ENCODE data around the gene PITPNC1. TPM values are rescaled to one million over a fixed set of nuclear protein-coding genes. Genes with fewer than 3 reads are reported as not detected.

PITPNC1 gene
- total and polyA plus RNA-seq, 2 of the 13 experiments (the other 11 are each of a cell fraction or from before 2014, with no cell fraction given) = 4.1 to 5.7 TPM

- no peak for ATAC-seq
- Histone ChIP-seq H3K27ac (ENCODE audit: extremely low read length, insufficient read depth, low read length) (no peak overlapping the region), H3K36me3 (replicated peaks in 1 of 2; ENCODE audit: control insufficient read depth in 1 of 2, insufficient read depth in 2 of 2, low read length in 2 of 2) (no peaks in the 10 kb centered on the region; a peak in 1 of 5 replicates), H3K9ac (ENCODE audit: insufficient read depth, low read depth, low read length) (no peak overlapping the region), H3K4me3 (replicated peaks in 1 of 3; ENCODE audit: insufficient read depth in 1 of 3, low read depth in 2 of 3, low read length in 3 of 3) (no peak overlapping the region), H3K9me3 (ENCODE audit: low read length) (no peaks in the 10 kb centered on the region), H3K27me3 (ENCODE audit: control insufficient read depth in 1 of 2, insufficient read depth in 2 of 2, low read length in 2 of 2) (no peaks in the 10 kb centered on the region), H3K4me1 (ENCODE audit: insufficient read depth, low read length) (peaks cover 17% of the 10 kb centered on the region), H4K20me1 (ENCODE audit: insufficient read depth, low read length) (no peaks in the 10 kb centered on the region), H3K79me2 (ENCODE audit: insufficient read depth, low read length) (no peaks in the 10 kb centered on the region), H2AFZ (ENCODE audit: low read length) (no peak overlapping the region), H3K4me2 (ENCODE audit: low read depth, low read length) (no peak overlapping the region)
- no TSS peak for BruUV-seq (replicated peaks)
- no peak for DNase-seq (ENCODE audit: low spot score)
- intact Hi-C loops (cut with micrococcal nuclease; ENCODE audit: unreplicated experiment) (no loop called here), in situ Hi-C loops (cut with HindIII; ENCODE audit: extremely low pct_ligation_motif_present, low pct_unique_long_range_greater_than_20kb) (no loop called here)
- POLR2A ChIA-PET = no interaction called here
- no peak for FAIRE-seq
- WGBS (ENCODE audit: low lambda C conversion rate) = 84% methylated on average over 16 of the region's 16 CpGs
- CTCF ChIA-PET (ENCODE audit: low intra/inter-chr PET ratio, low total read pairs) = no interaction called here
- TF ChIP-seq SNAI1 (CRISPR knock-in tag; IDR thresholded peaks at IDR 0.05; ENCODE audit: borderline replicate concordance) (no peak), BRCA1 (CRISPR knock-in tag; IDR thresholded peaks at IDR 0.05) (no peak), ZNF101 (CRISPR knock-in tag; IDR thresholded peaks at IDR 0.05; ENCODE audit: borderline replicate concordance, low read depth) (no peak), POLR2AphosphoS2 (IDR thresholded peaks at IDR 0.05; ENCODE audit: low read depth, low read length) (no peak), HMG20A (CRISPR knock-in tag; IDR thresholded peaks at IDR 0.05; ENCODE audit: borderline replicate concordance) (no peak), REXO4 (CRISPR knock-in tag; IDR thresholded peaks at IDR 0.05; ENCODE audit: borderline replicate concordance) (no peak), MIXL1 (CRISPR knock-in tag; IDR thresholded peaks at IDR 0.05) (no peak), PITX1 (CRISPR knock-in tag; IDR thresholded peaks at IDR 0.05) (no peak), MAF1 (CRISPR knock-in tag; IDR thresholded peaks at IDR 0.05; ENCODE audit: borderline replicate concordance) (no peak), ZNF562 (CRISPR knock-in tag; IDR thresholded peaks at IDR 0.05; ENCODE audit: borderline replicate concordance) (no peak), ZSCAN12 (CRISPR knock-in tag; IDR thresholded peaks at IDR 0.05) (no peak), CCDC6 (CRISPR knock-in tag; IDR thresholded peaks at IDR 0.05) (no peak), CENPBD1 (CRISPR knock-in tag; IDR thresholded peaks at IDR 0.05; ENCODE audit: borderline replicate concordance, low read depth) (no peak), ZNF546 (CRISPR knock-in tag; conservative IDR thresholded peaks at IDR 0.05) (no peak), SAP130 (CRISPR knock-in tag; IDR thresholded peaks at IDR 0.05; ENCODE audit: low read depth) (no peak), ZNF550 (CRISPR knock-in tag; IDR thresholded peaks at IDR 0.05; ENCODE audit: borderline replicate concordance) (no peak), TFDP2 (CRISPR knock-in tag; IDR thresholded peaks at IDR 0.05) (no peak), ZBED4 (CRISPR knock-in tag; IDR thresholded peaks at IDR 0.05; ENCODE audit: borderline replicate concordance) (no peak)
These were observed 73.0 kb downstream of the PITPNC1 start for GRCh38 chr17:67449845-67450755.
